Activated CD8-positive, alpha-beta memory T cell treated with anti-CD3 and anti-CD28 coated beads, Interleukin-2, amount 50 U/mL, for 48 hours (primary cell): Measurements from ENCODE around the gene TXLNB.
"Not testable (repeated sequence)": the region's sequence is repeated elsewhere in the genome, so short reads cannot be mapped to it uniquely, and the experiment has no call there.

Source experiments
- DNase-seq: peaks from one replicate; pipeline ENCODE4 v3.0.0-alpha.2; 2020

The TXLNB gene

GRCh38 chr6:139231206-139231605, 60.6 kb downstream of the TXLNB start:
- no peak for DNase-seq

GRCh38 chr6:139230391-139230840, 61.4 kb downstream of the TXLNB start:
- no peak for DNase-seq

- DNase-seq, result not testable (repeated sequence)
Measured at GRCh38 chr6:139228387-139228786, 63.4 kb downstream of the TXLNB start.

- no peak for DNase-seq
Measured at GRCh38 chr6:139219746-139220145, 72.1 kb downstream of the TXLNB start.

GRCh38 chr6:139219271-139219729, 72.5 kb downstream of the TXLNB start:
- DNase-seq, result peak; percentile 76

- not testable (repeated sequence) for DNase-seq
Measured at GRCh38 chr6:139212460-139212859, 79.3 kb downstream of the TXLNB start.

- DNase-seq, result not testable (repeated sequence)
Measured at GRCh38 chr6:139210766-139211165, 81.0 kb downstream of the TXLNB start.

GRCh38 chr6:139205843-139206242, 86.0 kb downstream of the TXLNB start:
- DNase-seq, result no peak

GRCh38 chr6:139204978-139205377, 86.8 kb downstream of the TXLNB start:
- DNase-seq, result no peak

- no peak for DNase-seq
Measured at GRCh38 chr6:139201378-139201777, 90.4 kb downstream of the TXLNB start.

GRCh38 chr6:139198529-139199288, 93.1 kb downstream of the TXLNB start:
- no peak for DNase-seq

GRCh38 chr6:139194740-139195139, 97.1 kb downstream of the TXLNB start:
- no peak for DNase-seq
